ENCODE measurements around the gene ZIC1. TPM values are rescaled to one million over a fixed set of nuclear protein-coding genes. Genes with fewer than 3 reads are reported as not detected.

The ZIC1 gene
- total RNA-seq, 1 experiment from 2014 or later: not detected

DNA sequence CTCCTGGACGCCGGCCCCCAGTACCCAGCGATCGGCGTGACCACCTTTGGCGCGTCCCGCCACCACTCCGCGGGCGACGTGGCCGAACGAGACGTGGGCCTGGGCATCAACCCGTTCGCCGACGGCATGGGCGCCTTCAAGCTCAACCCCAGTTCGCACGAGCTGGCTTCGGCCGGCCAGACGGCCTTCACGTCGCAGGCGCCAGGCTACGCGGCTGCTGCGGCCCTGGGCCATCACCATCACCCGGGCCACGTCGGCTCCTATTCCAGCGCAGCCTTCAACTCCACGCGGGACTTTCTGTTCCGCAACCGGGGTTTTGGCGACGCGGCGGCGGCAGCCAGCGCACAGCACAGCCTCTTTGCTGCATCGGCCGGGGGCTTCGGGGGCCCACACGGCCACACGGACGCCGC is 956 bp downstream of the ZIC1 start:
- Histone ChIP-seq H3K4me2 (no peak overlapping the region), H4K20me1 (ENCODE audit: insufficient read depth) (no peaks in the 10 kb centered on the region), H3K9me3 (ENCODE audit: insufficient read depth, low read depth) (no peaks in the 10 kb centered on the region), H3K36me3 (ENCODE audit: low read depth) (no peaks in the 10 kb centered on the region), H3K79me2 (ENCODE audit: low read depth) (no peaks in the 10 kb centered on the region), H3F3A (ENCODE audit: insufficient read depth, low read depth) (no peaks in the 10 kb centered on the region), H2AFZ (no peak overlapping the region), H3K27me3 (ENCODE audit: insufficient read depth, low read depth) (no peaks in the 10 kb centered on the region), H3K4me3 (no peak overlapping the region), H3K4me1 (replicated peaks; ENCODE audit: insufficient read depth) (no peaks in the 10 kb centered on the region), H3K9me2 (ENCODE audit: insufficient read depth) (no peaks in the 10 kb centered on the region), H3K27ac (no peak overlapping the region)
- ChIA-PET POLR2A (ENCODE audit: unreplicated experiment) (no interaction called here), CTCF (no interaction called here)
- BruUV-seq (replicated peaks): no TSS peak
- intact Hi-C loops (cut with micrococcal nuclease; ENCODE audit: unreplicated experiment): no loop called here
- DNase-seq: no peak
- no peak for TF ChIP-seq EZH2 (IDR thresholded peaks at IDR 0.05; ENCODE audit: low read depth)
- TF ChIP-seq, protein P1, sequence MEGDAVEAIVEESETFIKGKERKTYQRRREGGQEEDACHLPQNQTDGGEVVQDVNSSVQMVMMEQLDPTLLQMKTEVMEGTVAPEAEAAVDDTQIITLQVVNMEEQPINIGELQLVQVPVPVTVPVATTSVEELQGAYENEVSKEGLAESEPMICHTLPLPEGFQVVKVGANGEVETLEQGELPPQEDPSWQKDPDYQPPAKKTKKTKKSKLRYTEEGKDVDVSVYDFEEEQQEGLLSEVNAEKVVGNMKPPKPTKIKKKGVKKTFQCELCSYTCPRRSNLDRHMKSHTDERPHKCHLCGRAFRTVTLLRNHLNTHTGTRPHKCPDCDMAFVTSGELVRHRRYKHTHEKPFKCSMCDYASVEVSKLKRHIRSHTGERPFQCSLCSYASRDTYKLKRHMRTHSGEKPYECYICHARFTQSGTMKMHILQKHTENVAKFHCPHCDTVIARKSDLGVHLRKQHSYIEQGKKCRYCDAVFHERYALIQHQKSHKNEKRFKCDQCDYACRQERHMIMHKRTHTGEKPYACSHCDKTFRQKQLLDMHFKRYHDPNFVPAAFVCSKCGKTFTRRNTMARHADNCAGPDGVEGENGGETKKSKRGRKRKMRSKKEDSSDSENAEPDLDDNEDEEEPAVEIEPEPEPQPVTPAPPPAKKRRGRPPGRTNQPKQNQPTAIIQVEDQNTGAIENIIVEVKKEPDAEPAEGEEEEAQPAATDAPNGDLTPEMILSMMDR (conservative IDR thresholded peaks at IDR 0.05): no peak

DNA sequence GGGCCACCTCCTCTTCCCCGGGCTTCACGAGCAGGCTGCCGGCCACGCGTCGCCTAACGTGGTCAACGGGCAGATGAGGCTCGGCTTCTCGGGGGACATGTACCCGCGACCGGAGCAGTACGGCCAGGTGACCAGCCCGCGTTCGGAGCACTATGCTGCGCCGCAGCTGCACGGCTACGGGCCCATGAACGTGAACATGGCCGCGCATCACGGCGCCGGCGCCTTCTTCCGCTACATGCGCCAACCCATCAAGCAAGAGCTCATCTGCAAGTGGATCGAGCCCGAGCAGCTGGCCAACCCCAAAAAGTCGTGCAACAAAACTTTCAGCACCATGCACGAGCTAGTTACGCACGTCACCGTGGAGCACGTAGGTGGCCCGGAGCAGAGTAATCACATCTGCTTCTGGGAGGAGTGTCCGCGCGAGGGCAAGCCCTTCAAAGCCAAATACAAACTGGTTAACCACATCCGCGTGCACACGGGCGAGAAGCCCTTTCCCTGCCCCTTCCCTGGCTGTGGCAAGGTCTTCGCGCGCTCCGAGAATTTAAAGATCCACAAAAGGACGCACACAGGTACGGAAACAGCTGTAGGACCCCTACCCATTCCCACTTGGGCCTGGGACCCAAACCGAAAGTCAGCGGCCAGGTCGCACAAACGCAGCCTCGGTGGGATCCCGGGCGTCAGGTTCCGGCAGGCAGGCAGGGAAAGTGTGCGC is 1.5 kb downstream of the ZIC1 start:
- H3K4me1 ChIP-seq (replicated peaks; ENCODE audit: insufficient read depth): no peaks in the 10 kb centered on the region
- H3F3A ChIP-seq (ENCODE audit: insufficient read depth, low read depth): no peaks in the 10 kb centered on the region
- TF ChIP-seq, protein P1 (conservative IDR thresholded peaks at IDR 0.05): no peak
- TF ChIP-seq EZH2 (IDR thresholded peaks at IDR 0.05; ENCODE audit: low read depth): no peak
- H3K4me2 ChIP-seq: no peak overlapping the region
- CTCF ChIA-PET: no interaction called here
- no peaks in the 10 kb centered on the region for H3K79me2 ChIP-seq (ENCODE audit: low read depth)
- H2AFZ ChIP-seq: no peak overlapping the region
- H3K4me3 ChIP-seq: no peak overlapping the region
- no peaks in the 10 kb centered on the region for H4K20me1 ChIP-seq (ENCODE audit: insufficient read depth)
- no TSS peak for BruUV-seq (replicated peaks)
- H3K36me3 ChIP-seq (ENCODE audit: low read depth): no peaks in the 10 kb centered on the region
- H3K9me2 ChIP-seq (ENCODE audit: insufficient read depth): no peaks in the 10 kb centered on the region
- no peak for DNase-seq
- intact Hi-C loops (cut with micrococcal nuclease; ENCODE audit: unreplicated experiment): no loop called here
- POLR2A ChIA-PET (ENCODE audit: unreplicated experiment): no interaction called here
- no peaks in the 10 kb centered on the region for H3K9me3 ChIP-seq (ENCODE audit: insufficient read depth, low read depth)
- no peak overlapping the region for H3K27ac ChIP-seq
- no peaks in the 10 kb centered on the region for H3K27me3 ChIP-seq (ENCODE audit: insufficient read depth, low read depth)

GRCh38 chr3:147411238-147411814 is 2.2 kb downstream of the ZIC1 start:
- no peak for DNase-seq
- no peaks in the 10 kb centered on the region for H3K9me2 ChIP-seq (ENCODE audit: insufficient read depth)
- H3K4me1 ChIP-seq (replicated peaks; ENCODE audit: insufficient read depth): no peaks in the 10 kb centered on the region
- no peaks in the 10 kb centered on the region for H4K20me1 ChIP-seq (ENCODE audit: insufficient read depth)
- H2AFZ ChIP-seq: no peak overlapping the region
- no peak overlapping the region for H3K4me3 ChIP-seq
- intact Hi-C loops (cut with micrococcal nuclease; ENCODE audit: unreplicated experiment): no loop called here
- H3K27me3 ChIP-seq (ENCODE audit: insufficient read depth, low read depth): no peaks in the 10 kb centered on the region
- BruUV-seq (replicated peaks): no TSS peak
- ChIA-PET CTCF (no interaction called here), POLR2A (ENCODE audit: unreplicated experiment) (no interaction called here)
- TF ChIP-seq, protein P1 (conservative IDR thresholded peaks at IDR 0.05): no peak
- no peak for TF ChIP-seq EZH2 (IDR thresholded peaks at IDR 0.05; ENCODE audit: low read depth)
- no peaks in the 10 kb centered on the region for H3K79me2 ChIP-seq (ENCODE audit: low read depth)
- H3K36me3 ChIP-seq (ENCODE audit: low read depth): no peaks in the 10 kb centered on the region
- H3K4me2 ChIP-seq: no peak overlapping the region
- H3K9me3 ChIP-seq (ENCODE audit: insufficient read depth, low read depth): no peaks in the 10 kb centered on the region
- no peaks in the 10 kb centered on the region for H3F3A ChIP-seq (ENCODE audit: insufficient read depth, low read depth)
- H3K27ac ChIP-seq: no peak overlapping the region

Data from PC-9 (cell line).